Neural cell (in vitro differentiated cells): ENCODE results near the gene CRACDL. TPM values are rescaled to one million over a fixed set of nuclear protein-coding genes. Genes with fewer than 3 reads are reported as not detected.

Experiments used
- H2AFZ ChIP-seq: fragments of 200-600, 300-800 bp; sonication (generic), shearing (Covaris generic); 2 replicates; pipeline ENCODE4 v1.6.0; 2014; ENCODE audit warnings: low read depth, mild to moderate bottlenecking, antibody characterized with exemption, low read length, moderate library complexity
- H3F3A ChIP-seq: fragments of 200-600 bp; shearing (Covaris generic); 2 replicates; pipeline ENCODE4 v1.6.1; 2016; ENCODE audit warnings: mild to moderate bottlenecking, moderate library complexity, mixed read lengths, antibody characterized with exemption, low read length; ENCODE audit not compliant: insufficient read depth, poor library complexity, severe bottlenecking
- H3K27ac ChIP-seq: fragments of 200-600, 300-800 bp; sonication (generic), shearing (Covaris generic); 2 replicates; pipeline ENCODE4 v1.5.1; 2014; ENCODE audit warnings: mild to moderate bottlenecking, low read length, moderate library complexity
- H3K27me3 ChIP-seq: fragments of 300-800, 200-600 bp; sonication (generic), shearing (Covaris generic); 2 replicates; pipeline ENCODE4 v1.6.0; 2014; ENCODE audit warnings: mild to moderate bottlenecking, low read depth, low read length, moderate library complexity; ENCODE audit not compliant: insufficient read depth
- H3K36me3 ChIP-seq: fragments of 300-800, 200-600 bp; sonication (generic), shearing (Covaris generic); 2 replicates; pipeline ENCODE4 v1.5.1; 2014; ENCODE audit warnings: mild to moderate bottlenecking, antibody characterized with exemption, low read length, moderate library complexity; ENCODE audit not compliant: insufficient read depth
- H3K4me2 ChIP-seq: fragments of 300-800, 200-600 bp; sonication (generic), shearing (Covaris generic); 2 replicates; pipeline ENCODE4 v1.6.0; 2014; ENCODE audit warnings: mild to moderate bottlenecking, low read length
- H3K4me3 ChIP-seq: fragments of 300-800, 200-600 bp; sonication (generic), shearing (Covaris generic); 2 replicates; pipeline ENCODE4 v1.5.1; 2014; ENCODE audit warnings: mild to moderate bottlenecking, low read length, moderate library complexity
- H3K79me2 ChIP-seq: fragments of 200-600 bp; shearing (Covaris generic); replicated peaks from 2 replicates; pipeline ENCODE4 v1.6.0; 2014; ENCODE audit warnings: mild to moderate bottlenecking, low read length, moderate library complexity; ENCODE audit not compliant: insufficient read depth
- H3K9ac ChIP-seq: fragments of 300-800, 200-600 bp; sonication (generic), shearing (Covaris generic); 2 replicates; pipeline ENCODE4 v1.6.1; 2016; ENCODE audit warnings: mild to moderate bottlenecking, low read length, mixed read lengths
- H3K9me2 ChIP-seq: fragments of 200-600 bp; shearing (Covaris generic); 2 replicates; pipeline ENCODE4 v1.6.1; 2016; ENCODE audit warnings: mild to moderate bottlenecking, low read length, mixed read lengths; ENCODE audit not compliant: insufficient read depth
- H3K9me3 ChIP-seq: fragments of 200-600, 300-800 bp; sonication (generic), shearing (Covaris generic); 2 replicates; pipeline ENCODE4 v1.6.1; 2016; ENCODE audit warnings: mild to moderate bottlenecking, mixed run types, low read length, moderate library complexity, mixed read lengths
- H4K20me1 ChIP-seq: fragments of 200-600 bp; shearing (Covaris generic); 2 replicates; pipeline ENCODE4 v1.6.1; 2016; ENCODE audit warnings: mild to moderate bottlenecking, mixed run types; ENCODE audit not compliant: insufficient read depth
- CTCF ChIP-seq: fragments of 450-650 bp; IDR thresholded peaks from 2 replicates; pipeline ENCODE4 v1.5.1; 2014; ENCODE audit warnings: antibody characterized with exemption, mild to moderate bottlenecking, moderate library complexity; ENCODE audit not compliant: poor library complexity, severe bottlenecking
- EP300 ChIP-seq: fragments of 450-650 bp; conservative IDR thresholded peaks from 2 replicates; pipeline ENCODE4 v1.6.1; 2014; ENCODE audit warnings: antibody characterized with exemption, mild to moderate bottlenecking, moderate library complexity; ENCODE audit not compliant: poor library complexity, severe bottlenecking
- EZH2 ChIP-seq: fragments of 200-600, 300-800 bp; shearing (Covaris generic), sonication (generic); IDR thresholded peaks from 2 replicates; pipeline ENCODE4 v1.6.1; 2014; ENCODE audit warnings: antibody characterized with exemption, low read length, borderline replicate concordance, mild to moderate bottlenecking; ENCODE audit not compliant: insufficient read depth, poor library complexity, severe bottlenecking
- MXI1 ChIP-seq: fragments of 450-650 bp; conservative IDR thresholded peaks from 2 replicates; pipeline ENCODE4 v1.6.1; 2014; ENCODE audit warnings: antibody characterized with exemption, mild to moderate bottlenecking; ENCODE audit not compliant: poor library complexity, severe bottlenecking
- POLR2AphosphoS5 ChIP-seq: IDR thresholded peaks from 2 replicates; pipeline ENCODE4 v1.6.1; 2012
- RAD21 ChIP-seq: fragments of 450-650 bp; conservative IDR thresholded peaks from 2 replicates; pipeline ENCODE4 v1.6.1; 2014; ENCODE audit warnings: antibody characterized with exemption, mild to moderate bottlenecking, moderate library complexity
- REST ChIP-seq: IDR thresholded peaks from 2 replicates; pipeline ENCODE4 v1.6.1; 2012; ENCODE audit warnings: borderline replicate concordance
- SMC3 ChIP-seq: fragments of 450-650 bp; conservative IDR thresholded peaks from 2 replicates; pipeline ENCODE4 v1.6.1; 2014; ENCODE audit warnings: antibody characterized with exemption, mild to moderate bottlenecking, moderate library complexity; ENCODE audit not compliant: poor library complexity
- TAF1 ChIP-seq: IDR thresholded peaks from 2 replicates; pipeline ENCODE4 v1.6.1; 2012; ENCODE audit warnings: low read depth
- polyA plus RNA-seq: library from polyadenylated mRNA; depleted of rRNA; stranded (reverse); fragments of >200 nt; gene quantifications from 2 replicates; pipeline ENCODE4 v1.2.3, GENCODE V29; 2014

Gene CRACDL
- polyA plus RNA-seq, 1 donor from 2014 or later = 0.85 TPM

GRCh38 chr2:98924910-98925309, 11.1 kb downstream of the CRACDL start:
- Histone ChIP-seq H3K4me3 (no peak overlapping the region), H3F3A (no peaks in the 10 kb centered on the region), H2AFZ (no peak overlapping the region), H3K27ac (no peak overlapping the region), H3K4me2 (no peak overlapping the region), H3K9ac (no peak overlapping the region), H3K9me3 (no peaks in the 10 kb centered on the region), H3K36me3 (no peaks in the 10 kb centered on the region), H3K79me2 (no peaks in the 10 kb centered on the region), H3K9me2 (no peaks in the 10 kb centered on the region), H4K20me1 (no peaks in the 10 kb centered on the region), H3K27me3 (no peaks in the 10 kb centered on the region)
- TF ChIP-seq POLR2AphosphoS5 (no peak), CTCF (no peak), EP300 (no peak), EZH2 (no peak), MXI1 (no peak), TAF1 (no peak), RAD21 (no peak), REST (no peak), SMC3 (no peak)

- TF ChIP-seq EZH2 (no peak), POLR2AphosphoS5 (no peak), RAD21 (no peak)
Observed at GRCh38 chr2:98924038-98924830, 11.8 kb downstream of the CRACDL start.

More at GRCh38 chr2:98924038-98924830, 11.8 kb downstream of the CRACDL start:
- H3K9me2 ChIP-seq = no peaks in the 10 kb centered on the region
- no peaks in the 10 kb centered on the region for H3K36me3 ChIP-seq
- no peak overlapping the region for H3K4me2 ChIP-seq
- no peak overlapping the region for H3K27ac ChIP-seq
- H2AFZ ChIP-seq = no peak overlapping the region
- no peak overlapping the region for H3K9ac ChIP-seq
- H3K9me3 ChIP-seq = no peaks in the 10 kb centered on the region
- no peak overlapping the region for H3K4me3 ChIP-seq
- no peaks in the 10 kb centered on the region for H4K20me1 ChIP-seq
- H3K79me2 ChIP-seq = no peaks in the 10 kb centered on the region
- no peaks in the 10 kb centered on the region for H3F3A ChIP-seq
- no peaks in the 10 kb centered on the region for H3K27me3 ChIP-seq
